Measurements from ENCODE around the gene ZNF536. TPM values are rescaled to one million over a fixed set of nuclear protein-coding genes. Genes with fewer than 3 reads are reported as not detected.
"Not testable (repeated sequence)": the region's sequence is repeated elsewhere in the genome, so short reads cannot be mapped to it uniquely, and the experiment has no call there.

Gene ZNF536
- total RNA-seq, 1 donor from 2014 or later, result not detected

DNA sequence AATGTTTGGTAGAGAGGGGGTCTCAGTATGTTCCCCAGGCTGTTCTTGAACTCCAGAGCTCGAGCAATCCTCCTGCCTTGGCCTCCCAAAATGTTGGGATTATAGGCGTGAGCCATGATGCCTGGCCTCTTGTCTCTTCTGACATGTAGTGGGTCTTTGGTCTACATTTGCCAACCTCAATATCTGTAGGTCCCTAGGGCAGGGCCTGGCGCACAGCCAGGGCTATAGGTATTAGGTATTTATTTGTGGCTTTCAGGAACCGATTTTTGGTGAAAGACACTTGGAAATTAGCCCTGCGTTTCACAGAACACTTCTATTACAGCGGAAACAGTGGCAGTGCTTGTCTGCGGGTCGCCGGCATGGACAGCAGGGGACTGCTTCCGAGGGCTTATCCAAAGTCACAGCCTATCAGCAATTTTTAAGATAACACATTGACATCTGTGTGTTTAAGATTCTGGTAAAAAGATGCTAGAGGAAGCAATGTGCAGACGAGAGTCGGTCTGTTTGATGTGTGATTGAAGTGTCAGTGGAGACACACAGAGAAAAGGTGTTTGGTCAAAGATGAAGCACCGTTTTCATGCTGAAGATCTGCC lies 14.5 kb downstream of the ZNF536 start:
- DNase-seq (ENCODE audit: low spot score), result peak; percentile 53

DNA sequence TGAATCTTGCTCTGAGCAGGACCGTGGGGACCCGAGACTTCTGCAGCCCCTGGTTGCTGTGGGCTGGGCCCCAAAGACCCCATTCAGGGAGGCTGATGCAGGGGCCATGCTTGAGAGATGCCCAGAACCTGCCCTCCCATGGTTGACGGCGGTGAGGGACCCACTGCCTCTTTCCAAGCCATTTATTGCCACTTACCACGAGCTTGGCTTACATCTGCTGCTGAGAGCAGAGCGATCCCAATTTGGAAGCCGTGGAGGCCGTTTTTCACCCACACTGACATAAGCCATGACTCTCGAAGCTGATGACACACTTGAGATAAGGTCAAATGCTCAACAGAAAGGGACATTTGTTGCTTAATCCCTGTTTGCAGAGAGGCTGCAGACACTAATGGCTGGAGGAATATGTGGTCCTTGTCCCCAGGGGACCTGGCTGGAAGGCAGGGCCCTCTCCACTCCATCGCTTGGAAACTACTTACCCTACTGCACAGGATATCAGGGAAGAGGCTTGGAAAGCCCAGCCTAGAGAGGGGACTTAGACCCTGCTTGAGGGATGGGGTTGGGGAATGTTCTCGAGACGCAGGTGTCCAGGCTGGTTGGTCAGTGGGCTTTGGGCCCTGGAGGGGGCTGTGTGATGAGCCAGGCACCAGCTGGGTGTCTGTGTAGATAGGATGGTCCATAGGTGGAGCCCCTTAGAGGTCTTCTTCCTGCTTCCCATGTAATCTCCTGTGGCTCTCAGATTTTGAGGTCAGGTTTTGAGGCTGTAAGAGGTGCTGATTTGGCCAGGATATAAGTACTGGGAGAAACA lies 15.3 kb downstream of the ZNF536 start:
- peak; percentile 82 for DNase-seq (ENCODE audit: low spot score)

DNA sequence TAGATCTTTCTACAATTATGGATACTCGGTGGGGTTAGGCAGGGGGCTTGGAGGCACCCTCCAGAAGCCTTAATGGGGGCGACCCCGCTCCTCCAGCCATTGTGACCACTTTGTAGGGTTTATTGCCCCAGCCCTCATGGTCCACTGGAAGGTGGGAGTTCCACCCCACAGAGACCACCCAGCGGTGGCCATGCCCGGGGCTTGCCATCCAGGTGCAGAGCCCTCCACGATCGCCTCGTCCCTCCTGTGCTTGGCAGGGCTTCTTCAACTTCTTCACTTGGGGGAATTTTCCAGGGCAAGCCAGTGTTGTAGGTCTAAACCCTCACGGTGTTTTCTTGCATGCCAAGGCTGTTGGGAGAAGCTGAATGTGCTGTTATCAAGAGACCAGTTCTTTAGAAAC lies 16.1 kb downstream of the ZNF536 start:
- DNase-seq (ENCODE audit: low spot score), result peak; percentile 28

DNA sequence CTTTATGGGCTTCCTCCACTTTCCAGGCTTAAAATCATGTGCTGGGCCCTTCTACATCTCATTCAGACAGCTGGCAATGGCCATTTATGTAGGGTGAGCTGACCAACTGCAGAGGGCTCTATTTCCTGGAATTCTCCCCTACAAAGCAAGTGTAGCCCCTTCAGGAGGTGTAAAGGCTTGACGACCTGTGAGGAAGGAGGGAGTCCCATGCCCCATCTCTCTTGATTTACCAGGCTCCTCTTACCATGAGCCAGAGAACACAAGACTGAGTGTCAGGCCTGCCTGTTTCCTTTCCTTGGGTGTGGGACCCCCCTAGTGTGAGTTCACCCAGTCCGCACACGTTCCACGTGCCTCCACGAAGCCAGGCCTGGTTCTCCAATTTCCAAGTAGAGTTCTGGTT lies 16.6 kb downstream of the ZNF536 start:
- DNase-seq (ENCODE audit: low spot score), result peak; percentile 26

DNA sequence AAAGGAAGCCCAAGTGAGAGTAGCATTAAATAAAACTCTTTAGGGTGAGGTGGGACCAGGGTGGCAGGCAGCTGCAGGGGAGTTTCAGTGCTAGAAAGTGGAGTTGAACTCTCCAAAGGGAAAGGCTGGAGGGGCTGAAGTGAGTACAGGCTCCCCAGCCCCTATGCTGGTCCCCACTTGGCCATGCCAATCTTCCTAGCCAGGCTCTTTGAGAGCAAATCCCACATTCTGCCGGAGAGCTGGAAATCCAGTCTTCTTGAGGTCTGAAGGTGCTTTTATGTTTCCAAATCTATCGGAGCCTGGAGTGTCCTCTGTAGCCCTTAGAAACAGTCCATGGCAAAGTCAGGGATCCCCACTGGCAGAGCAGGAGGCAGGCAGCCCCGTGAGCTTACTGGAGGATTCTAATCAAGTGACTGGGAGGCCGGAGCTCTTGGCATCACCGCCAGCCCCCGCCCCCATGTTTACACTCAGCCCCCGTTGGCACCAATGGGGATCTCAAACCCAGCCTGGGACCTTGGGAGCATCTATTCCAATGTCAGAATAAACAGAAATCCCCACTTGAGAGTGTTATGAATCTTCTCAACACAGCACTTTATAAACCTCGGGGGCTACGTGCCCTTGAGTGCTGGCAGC lies 18.3 kb downstream of the ZNF536 start:
- DNase-seq (ENCODE audit: low spot score), result peak; percentile 79

DNA sequence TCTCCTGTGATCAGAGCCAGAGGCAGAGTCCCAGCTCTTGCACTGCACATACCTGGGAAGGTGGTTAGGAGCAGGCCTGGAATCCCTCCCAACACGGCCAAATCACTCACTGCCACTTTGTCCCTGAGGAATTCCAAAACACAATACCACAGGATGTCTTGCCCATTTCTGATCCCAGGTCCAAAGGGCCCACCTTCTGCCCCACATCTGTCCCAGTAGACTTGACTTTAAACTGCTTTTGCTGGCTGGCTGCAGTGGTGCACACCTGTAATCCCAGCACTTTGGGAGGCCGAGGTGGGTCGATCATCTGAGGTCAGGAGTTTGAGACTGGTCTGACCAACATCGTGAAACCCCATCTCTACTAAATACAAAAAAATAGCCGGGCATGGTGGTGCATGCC lies 18.9 kb downstream of the ZNF536 start:
- peak; percentile 45 for DNase-seq (ENCODE audit: low spot score)

DNA sequence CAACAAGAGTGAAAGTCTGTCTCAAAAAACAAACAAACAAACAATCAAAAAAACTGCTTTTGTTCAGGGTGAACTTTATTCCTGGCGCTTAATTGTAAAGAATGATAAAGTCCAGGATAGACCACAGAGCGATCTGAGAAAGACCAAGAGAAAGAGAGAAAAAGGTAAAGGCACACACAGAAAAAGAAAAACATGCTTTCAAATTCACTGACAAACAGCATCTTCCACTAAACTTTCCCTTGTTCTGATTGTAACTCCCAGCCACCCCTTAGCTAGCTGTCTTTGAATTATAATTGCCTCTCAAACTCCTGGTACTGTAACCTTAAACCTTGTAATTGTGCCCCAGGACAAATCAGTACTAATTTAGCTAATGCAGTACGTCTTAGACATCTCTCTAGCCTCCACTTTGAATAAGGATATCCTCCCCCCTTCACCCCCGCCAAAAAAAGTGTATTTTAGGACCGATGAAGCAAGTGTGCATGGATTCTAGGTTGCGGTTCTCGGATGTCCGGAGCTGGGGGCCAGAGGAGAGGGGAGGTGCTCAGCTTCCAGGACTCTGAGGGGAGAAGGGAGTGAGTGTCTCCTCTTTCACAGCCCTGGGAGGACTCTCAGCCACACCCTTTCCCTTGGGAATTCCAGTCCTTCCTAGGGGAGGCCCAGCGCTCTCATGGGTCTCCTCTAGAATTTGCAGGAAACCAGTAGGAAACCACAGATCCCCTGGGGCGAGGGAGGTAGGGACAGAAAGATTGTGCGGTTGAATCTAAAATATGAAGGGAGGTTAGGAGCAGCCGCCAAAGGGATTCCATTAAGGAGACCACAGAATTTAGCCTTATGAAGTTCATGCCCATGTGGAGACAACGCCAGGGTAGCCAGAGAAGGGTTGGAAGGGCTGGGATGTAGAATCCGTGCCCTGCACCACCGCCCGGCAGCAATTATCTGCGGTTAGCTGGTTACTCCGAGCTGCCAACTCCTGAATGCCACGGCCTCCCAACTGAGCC lies 19.7 kb downstream of the ZNF536 start:
- peak; percentile 30 for DNase-seq (ENCODE audit: low spot score)

DNA sequence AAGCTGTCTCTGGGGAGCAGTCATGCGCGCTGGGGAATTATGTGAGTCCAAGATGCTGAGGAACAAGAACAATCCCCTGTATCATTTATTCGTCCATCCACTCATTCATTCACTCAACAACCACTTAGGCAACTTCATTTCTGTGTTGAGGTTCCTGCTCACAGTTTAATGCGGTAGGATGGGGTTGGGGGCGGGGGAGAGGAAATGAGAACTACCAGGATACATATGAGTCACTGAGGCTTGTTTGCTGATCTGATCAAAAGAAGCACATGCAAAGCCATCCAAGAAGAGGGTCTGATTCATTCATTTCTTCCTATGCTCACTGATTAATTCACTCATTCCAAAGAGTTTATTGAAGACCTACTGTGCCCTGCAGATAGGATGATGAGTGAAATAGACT lies 20.9 kb downstream of the ZNF536 start:
- DNase-seq (ENCODE audit: low spot score), result no peak

DNA sequence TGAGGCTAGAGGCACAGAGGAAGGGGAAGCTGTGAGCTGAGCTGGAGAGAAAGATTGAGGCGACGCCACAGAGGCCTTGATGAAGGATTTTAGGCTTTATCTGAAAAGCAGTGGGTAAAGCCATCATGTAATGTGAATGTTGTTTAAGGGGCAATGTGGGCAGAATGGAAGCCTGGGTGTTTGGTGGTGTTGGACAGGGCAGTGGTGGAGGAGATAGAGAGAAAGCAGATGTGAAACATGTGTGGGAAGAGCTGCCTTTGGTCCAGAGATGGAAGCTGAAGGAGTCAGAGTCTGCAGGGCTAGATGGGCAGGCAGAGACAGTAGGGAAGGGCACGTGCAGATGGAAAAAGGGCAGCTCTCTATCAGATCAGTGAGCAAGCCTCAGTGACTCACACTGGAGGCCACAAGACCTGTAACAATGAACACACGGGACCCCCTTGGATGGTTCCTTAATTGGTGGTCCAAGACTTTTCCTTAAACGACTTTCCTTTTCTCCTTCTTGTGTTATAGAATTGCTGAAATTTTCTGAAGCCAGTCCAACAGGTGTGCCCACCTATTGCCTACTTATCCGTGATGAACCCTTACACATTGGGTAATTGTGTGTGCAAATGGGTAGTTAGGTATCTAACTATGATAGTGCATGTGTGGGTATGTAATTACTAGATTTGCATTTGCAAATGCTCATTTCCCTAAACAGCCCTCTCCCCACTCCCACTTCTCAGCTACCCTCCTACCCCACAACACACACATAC lies 21.7 kb downstream of the ZNF536 start:
- DNase-seq (ENCODE audit: low spot score), result no peak

DNA sequence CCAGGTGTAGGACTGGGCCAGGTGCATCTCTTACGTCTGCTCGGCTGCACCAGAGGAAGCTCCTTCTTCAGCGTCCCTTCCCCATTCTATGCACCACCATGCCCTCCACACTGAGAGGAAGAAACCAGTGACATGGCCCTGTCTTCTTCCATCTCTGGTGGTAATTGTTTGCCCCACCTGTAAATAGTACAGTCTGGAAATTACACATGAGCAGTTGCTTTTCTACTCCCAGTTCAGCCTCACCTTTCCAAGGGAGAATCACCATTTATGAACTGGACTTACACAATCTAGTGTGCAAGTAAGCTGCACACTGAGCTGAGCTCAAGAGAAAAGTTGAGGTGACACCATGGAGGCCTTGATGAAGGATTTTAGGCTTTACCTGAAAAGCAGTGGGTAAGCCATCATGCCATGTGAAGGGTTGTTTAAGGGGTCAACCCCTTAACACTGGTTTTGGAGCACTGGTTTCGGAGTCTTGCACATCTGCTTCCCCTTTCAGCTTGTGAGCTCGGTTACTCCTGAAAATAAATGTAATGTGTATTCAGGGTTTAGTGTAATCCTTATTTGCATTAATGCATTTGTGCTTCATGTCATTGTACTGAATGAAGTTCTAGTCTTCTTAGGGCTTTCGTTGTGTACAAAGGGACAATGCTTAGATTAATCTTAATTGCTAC lies 22.4 kb downstream of the ZNF536 start:
- DNase-seq (ENCODE audit: low spot score), result no peak

DNA sequence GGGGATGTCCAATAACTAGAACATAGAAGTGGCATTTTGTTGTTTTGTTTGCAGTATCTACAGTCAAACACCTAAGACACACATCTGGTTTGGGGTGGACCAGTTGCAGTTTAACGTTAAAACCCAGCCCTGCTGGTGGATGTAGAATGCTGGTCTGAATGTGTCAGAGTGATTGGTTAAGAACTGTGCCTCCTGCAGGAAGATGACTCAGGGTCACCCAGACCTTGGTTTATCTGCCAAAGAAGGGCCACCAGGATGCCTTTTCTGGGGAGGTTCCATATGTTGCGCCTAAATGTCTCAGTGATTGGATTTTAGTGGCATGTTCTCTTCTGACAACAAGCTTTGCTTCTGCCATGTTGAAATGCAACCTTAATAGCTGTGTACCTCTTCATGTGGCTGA lies 23.1 kb downstream of the ZNF536 start:
- DNase-seq (ENCODE audit: low spot score), result no peak

DNA sequence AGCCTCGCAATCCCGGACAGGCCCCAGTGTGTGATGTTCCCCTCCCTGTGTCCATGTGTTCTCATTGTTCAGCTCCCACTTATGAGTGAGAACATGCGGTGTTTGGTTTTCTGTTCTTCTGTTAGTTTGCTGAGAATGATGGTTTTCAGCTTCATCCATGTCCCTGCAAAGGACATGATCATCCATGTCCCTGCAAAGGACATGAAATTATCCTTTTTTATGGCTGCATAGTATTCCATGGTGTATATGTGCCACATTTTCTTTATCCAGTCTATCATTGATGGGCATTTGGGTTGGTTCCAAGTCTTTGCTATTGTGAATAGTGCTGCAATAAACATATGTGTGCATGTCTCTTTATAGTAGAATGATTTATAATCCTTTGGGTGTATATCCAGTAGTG lies 26.4 kb downstream of the ZNF536 start:
- not testable (repeated sequence) for DNase-seq (ENCODE audit: low spot score)

DNA sequence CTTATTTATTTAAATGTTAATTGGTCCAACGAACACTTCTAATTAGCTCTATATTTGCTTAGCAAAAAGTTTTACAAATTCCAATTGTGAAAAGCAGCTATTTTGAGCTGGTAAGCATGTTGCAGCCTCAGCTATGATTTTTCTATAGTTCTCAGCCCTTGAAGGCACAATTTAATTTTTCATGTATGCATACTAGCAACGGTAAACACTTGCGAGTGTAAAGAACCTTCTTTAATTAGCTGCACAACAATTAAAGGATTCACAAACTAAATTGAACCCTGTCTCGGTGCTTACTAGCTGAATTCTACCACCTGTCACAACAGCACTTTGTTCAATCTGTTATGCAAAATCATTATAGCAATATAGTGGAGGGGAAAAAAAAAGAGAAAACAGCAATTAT lies 29.8 kb downstream of the ZNF536 start:
- no peak for DNase-seq (ENCODE audit: low spot score)

DNA sequence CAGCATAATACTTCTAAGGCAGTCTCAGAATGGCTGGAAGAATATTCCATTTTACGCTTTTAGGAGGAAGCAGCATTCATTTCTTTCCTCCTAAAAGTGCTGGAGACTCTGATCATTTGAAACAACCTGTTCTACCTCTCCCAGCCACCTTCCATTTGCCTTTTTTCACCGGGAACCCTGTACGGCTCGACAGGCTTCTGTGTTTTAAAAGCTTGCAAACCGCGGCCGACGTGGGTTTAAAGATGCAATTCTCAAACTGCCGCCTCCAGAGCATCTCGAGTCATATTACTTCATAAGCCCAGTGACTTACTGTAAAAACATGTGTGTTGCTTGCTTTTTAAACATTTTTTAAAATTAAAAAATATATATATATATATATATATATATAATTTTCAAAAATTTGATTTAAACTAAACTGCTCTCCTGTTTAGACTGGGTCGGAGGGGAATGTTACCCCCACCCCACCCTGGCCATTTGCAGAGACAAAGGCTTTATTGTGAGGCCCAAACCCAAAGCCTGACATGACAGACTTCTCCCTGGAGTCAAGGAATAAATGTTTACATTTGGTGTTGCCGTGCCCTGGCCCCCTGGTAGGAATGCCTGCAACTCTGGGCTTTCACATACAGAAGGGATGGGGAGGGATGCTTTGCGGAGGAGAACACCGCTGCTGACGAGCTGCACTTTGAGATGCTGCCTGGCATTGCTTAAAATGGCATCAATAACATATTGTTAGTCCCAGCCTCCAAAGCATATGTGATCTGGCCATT lies 30.4 kb downstream of the ZNF536 start:
- no peak for DNase-seq (ENCODE audit: low spot score)

DNA sequence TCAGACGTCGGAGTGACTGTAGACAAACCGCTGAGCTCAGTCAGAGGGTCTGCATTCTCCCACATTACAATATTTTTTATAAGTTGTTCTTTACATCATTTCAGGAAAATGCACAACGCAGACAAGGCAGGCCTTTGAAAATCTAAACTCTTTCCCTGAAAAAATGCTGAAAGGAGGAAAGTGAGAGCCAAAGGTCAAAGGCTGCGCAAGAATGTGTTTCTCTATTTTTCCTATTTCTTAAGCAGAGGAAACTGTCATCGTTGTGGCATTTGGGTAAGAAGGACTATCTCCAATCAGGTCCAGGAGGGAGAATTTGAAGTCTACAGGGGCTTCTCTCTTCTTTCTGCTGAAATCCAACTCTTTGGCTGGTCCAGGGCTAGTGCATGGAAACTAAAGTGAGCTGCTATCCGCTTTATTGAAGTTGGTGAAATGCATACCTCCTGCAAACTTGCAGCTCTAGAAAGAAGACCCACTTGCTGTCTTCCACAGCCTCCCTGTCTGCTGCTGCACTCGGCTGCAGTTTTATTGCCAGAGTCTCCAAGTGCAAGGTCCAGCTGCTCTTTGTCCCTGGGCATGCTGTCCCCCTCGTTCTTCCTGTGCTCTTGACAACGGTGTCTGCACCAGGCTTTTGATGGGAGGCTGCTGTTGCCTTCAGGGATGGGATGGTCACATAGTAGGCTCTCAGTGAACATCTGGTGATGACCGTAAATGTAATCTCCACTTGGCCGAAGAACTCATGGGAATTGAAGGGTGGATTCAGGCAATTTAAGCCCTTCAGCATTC lies 31.2 kb downstream of the ZNF536 start:
- no peak for DNase-seq (ENCODE audit: low spot score)

DNA sequence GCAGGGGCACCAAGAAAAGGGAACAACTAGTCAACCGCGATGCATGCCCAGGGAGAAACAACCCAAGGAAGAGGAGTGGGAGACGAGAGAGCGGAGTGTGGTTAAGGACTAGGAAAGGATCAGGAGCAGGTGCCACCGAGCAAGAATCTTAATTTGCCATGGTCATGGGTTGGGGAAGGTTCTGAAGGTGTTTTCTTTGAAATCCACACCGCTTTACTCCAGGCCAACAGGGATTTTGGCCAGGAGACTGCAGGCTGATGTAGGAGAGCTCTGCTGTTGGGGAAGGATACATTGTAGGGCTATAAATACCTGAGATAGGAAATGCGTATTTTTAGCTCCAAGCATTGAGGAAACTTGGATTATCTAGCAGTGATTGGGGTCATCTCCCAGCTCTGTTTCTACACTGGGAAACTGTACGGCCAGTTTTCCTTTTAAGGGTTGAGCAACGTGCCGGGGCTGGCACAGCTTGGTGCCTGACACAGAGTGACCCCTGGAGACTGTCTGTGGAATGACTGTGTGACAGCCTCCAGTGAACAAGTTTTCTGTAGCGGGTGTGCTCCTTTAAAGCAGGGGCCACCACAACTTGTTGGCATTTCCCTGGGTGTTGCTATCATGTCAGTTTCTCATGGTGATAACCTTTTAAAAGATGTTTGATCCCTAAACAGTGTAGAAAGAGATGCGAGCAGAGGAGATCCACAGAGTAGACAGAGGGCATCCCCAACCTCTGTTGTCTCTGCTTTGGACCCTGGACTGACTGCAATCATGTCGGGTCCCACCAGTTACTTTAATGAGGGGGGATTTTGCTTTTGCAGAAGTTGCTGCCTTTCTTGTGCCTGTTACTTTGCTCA lies 34.3 kb downstream of the ZNF536 start:
- no peak for DNase-seq (ENCODE audit: low spot score)

DNA sequence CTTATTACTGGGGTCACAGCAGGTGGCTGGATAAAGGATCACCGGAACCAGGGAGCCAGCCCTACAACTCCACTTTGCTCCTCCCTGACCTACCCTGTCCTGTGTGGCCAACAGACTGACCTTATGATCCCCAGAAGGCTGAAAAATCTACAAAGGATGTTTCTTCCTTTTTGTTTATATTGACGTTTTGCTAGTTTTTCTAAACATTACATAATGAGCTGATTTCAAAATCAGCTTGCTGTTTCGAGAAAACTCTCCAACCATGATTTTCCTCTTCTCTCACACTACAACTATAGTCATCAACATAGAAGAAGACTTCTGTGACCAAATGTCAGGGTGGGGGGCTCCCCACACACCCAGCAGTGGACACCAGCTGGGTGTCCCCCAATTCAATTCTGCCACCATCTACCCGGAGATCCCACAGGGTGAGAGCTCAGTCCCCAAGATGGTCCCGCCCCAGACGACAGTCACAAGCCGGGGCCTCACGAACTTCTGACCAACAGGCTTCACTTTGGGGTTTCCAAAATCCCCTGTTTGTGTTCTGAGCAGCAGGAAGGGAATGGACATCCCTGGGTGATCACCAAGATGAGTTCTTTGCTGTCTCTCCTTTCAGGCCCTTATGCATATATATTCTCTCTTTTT lies 35.0 kb downstream of the ZNF536 start:
- DNase-seq (ENCODE audit: low spot score), result no peak
